Chondrocyte (in vitro differentiated cells): Measurements from ENCODE around the gene CBL. TPM values are rescaled to one million over a fixed set of nuclear protein-coding genes. Genes with fewer than 3 reads are reported as not detected.
"Not testable (repeated sequence)": the region's sequence is repeated elsewhere in the genome, so short reads cannot be mapped to it uniquely, and the experiment has no call there.

ENCODE experiments used
- DNase-seq: peaks from one replicate; pipeline ENCODE4 v3.0.0; 2021; ENCODE audit warnings: mixed read lengths, low spot score
- H3K27ac Mint-ChIP-seq: one replicate; pipeline ENCODE4 v1.8.0; 2021; ENCODE audit warnings: mild to moderate bottlenecking, moderate library complexity, mixed read lengths; ENCODE audit not compliant: unreplicated experiment
- H3K27me3 Mint-ChIP-seq: 2 replicates; pipeline ENCODE4 v1.8.0; 2021; ENCODE audit warnings: low read depth, mixed read lengths
- H3K36me3 Mint-ChIP-seq: 2 replicates; pipeline ENCODE4 v1.8.0; 2021; ENCODE audit warnings: low read depth, mixed read lengths
- H3K4me1 Mint-ChIP-seq: 2 replicates; pipeline ENCODE4 v1.8.0; 2021; ENCODE audit warnings: low read depth, mild to moderate bottlenecking, mixed read lengths
- H3K4me3 Mint-ChIP-seq: one replicate; pipeline ENCODE4 v1.8.0; 2021; ENCODE audit warnings: mild to moderate bottlenecking, moderate library complexity, mixed read lengths; ENCODE audit not compliant: unreplicated experiment
- H3K9me3 Mint-ChIP-seq: 2 replicates; pipeline ENCODE4 v1.8.0; 2021; ENCODE audit warnings: low read depth, mixed read lengths
- total RNA-seq: library from RNA; stranded (reverse); gene quantifications from 3 replicates; pipeline ENCODE4 v1.2.1, GENCODE V29; 2021
- TF ChIP-seq, protein P1 (sequence below): fragments of 200-600 bp; sonication (generic); IDR thresholded peaks from 2 replicates; pipeline ENCODE4 v1.5.0; 2021; ENCODE audit warnings: antibody characterized with exemption, mild to moderate bottlenecking, moderate library complexity

The CBL gene
- total RNA-seq, 1 donor from 2014 or later: 25.8 TPM

DNA sequence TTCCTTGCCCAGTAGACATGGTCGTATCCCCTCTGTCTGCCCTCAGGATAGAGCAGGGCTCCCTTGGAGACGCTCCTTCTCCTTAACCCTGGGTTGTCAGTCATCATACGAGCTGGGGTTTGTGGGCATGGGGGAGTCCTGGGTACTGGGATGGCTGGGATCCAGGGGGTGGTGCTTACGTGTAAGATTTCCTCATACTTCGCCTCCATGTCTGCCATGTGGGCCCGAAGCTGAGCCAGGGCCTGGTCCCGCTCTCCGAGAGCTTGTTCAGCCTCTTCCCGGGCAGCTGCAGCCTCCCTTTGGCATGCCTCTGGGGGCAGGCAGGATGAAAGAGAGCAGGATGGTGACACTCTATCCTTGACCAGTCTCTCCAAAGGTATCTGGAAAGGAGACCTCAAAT is 15.6 kb upstream of the CBL start:
- TF ChIP-seq, protein P1, sequence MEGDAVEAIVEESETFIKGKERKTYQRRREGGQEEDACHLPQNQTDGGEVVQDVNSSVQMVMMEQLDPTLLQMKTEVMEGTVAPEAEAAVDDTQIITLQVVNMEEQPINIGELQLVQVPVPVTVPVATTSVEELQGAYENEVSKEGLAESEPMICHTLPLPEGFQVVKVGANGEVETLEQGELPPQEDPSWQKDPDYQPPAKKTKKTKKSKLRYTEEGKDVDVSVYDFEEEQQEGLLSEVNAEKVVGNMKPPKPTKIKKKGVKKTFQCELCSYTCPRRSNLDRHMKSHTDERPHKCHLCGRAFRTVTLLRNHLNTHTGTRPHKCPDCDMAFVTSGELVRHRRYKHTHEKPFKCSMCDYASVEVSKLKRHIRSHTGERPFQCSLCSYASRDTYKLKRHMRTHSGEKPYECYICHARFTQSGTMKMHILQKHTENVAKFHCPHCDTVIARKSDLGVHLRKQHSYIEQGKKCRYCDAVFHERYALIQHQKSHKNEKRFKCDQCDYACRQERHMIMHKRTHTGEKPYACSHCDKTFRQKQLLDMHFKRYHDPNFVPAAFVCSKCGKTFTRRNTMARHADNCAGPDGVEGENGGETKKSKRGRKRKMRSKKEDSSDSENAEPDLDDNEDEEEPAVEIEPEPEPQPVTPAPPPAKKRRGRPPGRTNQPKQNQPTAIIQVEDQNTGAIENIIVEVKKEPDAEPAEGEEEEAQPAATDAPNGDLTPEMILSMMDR: no peak

DNA sequence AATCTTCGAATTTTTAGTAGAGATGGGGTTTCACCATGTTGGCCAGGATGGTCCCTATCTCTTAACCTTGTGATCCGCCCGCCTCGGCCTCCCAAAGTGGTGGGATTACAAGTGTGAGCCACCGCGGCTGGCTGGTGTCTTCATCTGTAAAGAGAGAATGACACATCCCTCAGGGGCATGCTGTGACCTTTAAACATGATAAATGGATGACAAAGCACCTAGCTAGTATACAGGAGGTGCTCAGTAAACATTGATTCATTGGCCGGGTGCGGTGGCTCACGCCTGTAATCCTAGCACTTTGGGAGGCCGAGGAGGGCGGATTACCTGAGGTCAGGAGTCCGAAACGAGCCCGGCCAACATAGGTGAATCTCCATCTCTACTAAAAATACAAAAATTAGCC is 14.9 kb upstream of the CBL start:
- DNase-seq: peak; percentile 37
- H3K4me1 Mint-ChIP-seq, H3K27ac Mint-ChIP-seq, H3K27me3 Mint-ChIP-seq, H3K9me3 Mint-ChIP-seq, H3K4me3 Mint-ChIP-seq, H3K36me3 Mint-ChIP-seq: not testable (repeated sequence)

More for the DNA sequence above, 15.6 kb upstream of the CBL start:
- peak; percentile 58 for DNase-seq
- Mint-ChIP-seq H3K27ac (no peak overlapping the region), H3K4me3 (no peak overlapping the region), H3K36me3 (no peaks in the 10 kb centered on the region), H3K4me1 (no peaks in the 10 kb centered on the region), H3K9me3 (no peaks in the 10 kb centered on the region), H3K27me3 (no peaks in the 10 kb centered on the region)

DNA sequence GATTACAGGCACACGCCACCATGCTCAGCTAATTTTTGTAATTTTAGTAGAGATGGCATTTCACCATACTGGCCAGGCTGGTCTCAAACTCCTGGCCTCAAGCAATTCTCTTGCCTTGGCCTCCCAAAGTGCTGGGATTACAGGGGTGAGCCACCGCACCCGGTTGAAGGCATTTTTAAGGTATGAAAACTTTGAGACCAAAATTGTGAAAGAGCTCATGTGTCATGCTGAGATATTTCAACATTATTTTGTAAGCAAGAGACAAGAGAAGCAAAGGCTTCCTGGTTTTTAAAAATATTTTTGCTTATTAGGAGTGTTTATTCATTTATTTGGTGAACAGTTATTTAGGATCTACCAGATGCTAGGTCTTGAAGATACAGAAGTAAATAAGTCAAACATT is 14.0 kb upstream of the CBL start:
- H3K4me3 Mint-ChIP-seq: no peak overlapping the region

DNA sequence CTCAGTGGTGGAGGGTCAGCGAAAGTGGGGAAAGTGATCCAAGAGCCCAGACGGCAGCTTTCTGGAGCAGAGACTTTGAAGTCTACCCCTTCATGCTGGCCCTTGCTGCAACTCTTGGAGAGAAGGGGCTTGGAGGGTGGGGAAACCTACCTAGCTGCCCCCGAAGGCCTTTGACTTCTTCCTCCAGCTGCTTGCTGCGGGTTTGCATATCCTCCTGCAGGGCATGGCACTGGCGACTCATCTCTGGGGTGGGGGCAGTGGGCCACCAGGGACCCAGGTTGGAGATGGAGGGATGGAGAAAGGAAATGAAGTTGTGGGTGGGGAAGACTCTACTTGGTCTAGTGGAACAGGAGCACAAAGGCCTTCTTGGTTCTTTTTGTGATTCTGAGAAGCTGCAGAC is 13.1 kb upstream of the CBL start:
- no peak overlapping the region for H3K27ac Mint-ChIP-seq
- TF ChIP-seq, protein P1: no peak
- H3K4me3 Mint-ChIP-seq: no peak overlapping the region
- H3K36me3 Mint-ChIP-seq: no peaks in the 10 kb centered on the region
- H3K9me3 Mint-ChIP-seq: no peaks in the 10 kb centered on the region
- peak; percentile 72 for DNase-seq
- H3K27me3 Mint-ChIP-seq: no peaks in the 10 kb centered on the region
- H3K4me1 Mint-ChIP-seq: no peaks in the 10 kb centered on the region

More for the DNA sequence above, 14.0 kb upstream of the CBL start:
- Mint-ChIP-seq H3K36me3 (no peaks in the 10 kb centered on the region), H3K27me3 (no peaks in the 10 kb centered on the region), H3K4me1 (no peaks in the 10 kb centered on the region), H3K9me3 (no peaks in the 10 kb centered on the region), H3K27ac (no peak overlapping the region)
- TF ChIP-seq, protein P1: no peak
- DNase-seq: peak; percentile 4

DNA sequence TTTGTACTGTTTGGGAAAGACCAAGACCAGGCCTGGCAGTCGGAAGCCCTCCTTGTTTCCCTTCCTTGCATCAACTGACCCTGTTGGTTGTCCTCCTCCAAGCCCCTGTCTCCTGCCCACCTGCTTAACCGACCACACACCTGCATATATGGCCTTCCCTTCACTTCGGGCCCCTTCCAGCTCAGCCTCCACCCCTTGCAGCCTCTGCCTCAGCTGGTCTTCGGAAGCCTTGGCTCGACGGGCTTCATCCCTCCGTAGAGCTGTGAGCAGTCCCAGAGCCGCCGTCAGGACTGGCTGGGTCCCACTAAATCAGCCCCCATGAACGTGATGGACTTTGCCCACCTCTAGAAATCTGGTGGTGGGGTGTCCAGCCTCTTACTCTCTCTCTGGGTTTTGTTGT is 12.5 kb upstream of the CBL start:
- Mint-ChIP-seq H3K36me3 (no peaks in the 10 kb centered on the region), H3K4me3 (no peak overlapping the region), H3K27ac (no peak overlapping the region), H3K4me1 (no peaks in the 10 kb centered on the region), H3K9me3 (no peaks in the 10 kb centered on the region), H3K27me3 (no peaks in the 10 kb centered on the region)
- TF ChIP-seq, protein P1: no peak
- DNase-seq: peak; percentile 53

DNA sequence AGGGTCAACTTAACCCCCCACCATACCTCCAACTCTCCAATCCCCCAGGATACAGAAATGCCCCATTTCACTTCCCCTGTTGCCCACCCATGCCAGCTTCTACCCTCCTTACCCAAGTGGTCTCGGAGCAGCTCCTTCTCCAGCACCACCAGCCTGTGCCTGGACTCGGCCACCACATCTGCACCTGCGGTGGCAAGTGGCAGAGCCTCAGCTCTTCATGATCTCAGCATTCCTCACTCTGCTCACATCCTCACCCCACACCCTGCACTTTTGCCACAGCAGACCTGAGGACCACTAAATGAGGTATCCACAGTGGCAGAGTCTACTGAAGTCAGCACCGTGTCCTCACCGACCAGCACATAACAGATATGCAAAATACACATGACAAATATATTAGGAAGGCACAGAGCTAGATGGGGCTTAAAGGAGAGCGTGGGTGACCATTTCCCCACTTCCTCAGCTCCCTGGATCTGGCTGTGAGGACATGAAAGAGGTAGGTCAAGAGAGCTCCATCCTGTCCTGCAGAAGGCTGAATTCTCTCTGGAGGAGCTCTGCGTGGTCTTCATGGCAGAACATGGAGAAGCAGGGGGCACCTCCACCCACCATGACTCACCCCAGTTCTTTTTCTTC is 11.2 kb upstream of the CBL start:
- Mint-ChIP-seq H3K27ac (no peak overlapping the region), H3K4me3 (no peak overlapping the region)

More for the DNA sequence above, 11.2 kb upstream of the CBL start:
- Mint-ChIP-seq H3K36me3 (no peaks in the 10 kb centered on the region), H3K9me3 (no peaks in the 10 kb centered on the region), H3K4me1 (no peaks in the 10 kb centered on the region), H3K27me3 (no peaks in the 10 kb centered on the region)
- DNase-seq: peak; percentile 59
- TF ChIP-seq, protein P1: no peak
